Breast epithelium (tissue), 4 donors: Measurements from ENCODE around the gene RBBP5. TPM values are rescaled to one million over a fixed set of nuclear protein-coding genes. Genes with fewer than 3 reads are reported as not detected.

ENCODE experiments used
- DNase-seq, 2 donors: peaks; one replicate each; pipeline ENCODE4 v3.0.0-alpha.2; 2019; ENCODE audit warnings: low spot score in 2 of 2
- H3K27ac ChIP-seq, 2 donors: fragments of 200-600 bp; sonication (generic) in 1 of 2; one replicate each; pipeline ENCODE4 v1.5.1; 2016 to 2019; ENCODE audit warnings: mild to moderate bottlenecking in 1 of 2
- H3K27me3 ChIP-seq, 2 donors: fragments of 200-600 bp; sonication (generic) in 1 of 2; one replicate each; pipeline versions ENCODE4 v1.5.1 to v1.6.0; 2017 to 2019; ENCODE audit warnings: control low read depth in 1 of 2, mild to moderate bottlenecking in 1 of 2
- H3K36me3 ChIP-seq: fragments of 200-600 bp; one replicate; pipeline ENCODE4 v1.5.1; 2019
- H3K4me1 ChIP-seq, 2 donors: fragments of 200-600 bp; sonication (generic); one replicate each; pipeline ENCODE4 v1.5.1; 2016 to 2019; ENCODE audit warnings: control low read depth in 1 of 2
- H3K4me3 ChIP-seq, 3 donors: fragments of 200-600 bp; sonication (generic); 1 replicate in 2 of 3; 2 replicates in 1 of 3; pipeline ENCODE4 v1.5.1; 2016 to 2019; ENCODE audit warnings: mild to moderate bottlenecking in 3 of 3, moderate library complexity in 2 of 3
- H3K9me3 ChIP-seq, 2 donors: fragments of 200-600 bp; sonication (generic) in 1 of 2; one replicate each; pipeline ENCODE4 v1.5.1; 2016 to 2019; ENCODE audit warnings: control low read depth in 1 of 2
- POLR2A ChIP-seq: fragments of 450-650 bp; IDR thresholded peaks from one replicate; pipeline ENCODE4 v1.6.1; 2016; ENCODE audit warnings: antibody characterized with exemption, mild to moderate bottlenecking, moderate library complexity
- POLR2AphosphoS5 ChIP-seq, 3 donors: sonication (generic); formaldehyde crosslinking; IDR thresholded peaks; one replicate each; pipeline ENCODE4 v1.6.1; 2017; ENCODE audit warnings: antibody characterized with exemption in 3 of 3
- intact Hi-C: fragments of 100-400 bp; cut with DNase I; formaldehyde crosslinking; loops from one replicate; pipeline ENCODE4 v1.15.1; 2023; ENCODE audit warnings: low total_unique reads
- total RNA-seq, 3 donors: library from RNA; depleted of rRNA; stranded (reverse); fragments of >200 nt; gene quantifications; one replicate each; pipeline ENCODE4 v1.1.0, GENCODE V29; 2016
- TF ChIP-seq, protein P1 (sequence below), 3 donors: fragments of 450-650 bp; IDR thresholded peaks; one replicate each; pipeline ENCODE4 v1.5.1; 2016 to 2017; ENCODE audit warnings: antibody characterized with exemption in 3 of 3, mild to moderate bottlenecking in 3 of 3, moderate library complexity in 3 of 3

Gene RBBP5, protein sequence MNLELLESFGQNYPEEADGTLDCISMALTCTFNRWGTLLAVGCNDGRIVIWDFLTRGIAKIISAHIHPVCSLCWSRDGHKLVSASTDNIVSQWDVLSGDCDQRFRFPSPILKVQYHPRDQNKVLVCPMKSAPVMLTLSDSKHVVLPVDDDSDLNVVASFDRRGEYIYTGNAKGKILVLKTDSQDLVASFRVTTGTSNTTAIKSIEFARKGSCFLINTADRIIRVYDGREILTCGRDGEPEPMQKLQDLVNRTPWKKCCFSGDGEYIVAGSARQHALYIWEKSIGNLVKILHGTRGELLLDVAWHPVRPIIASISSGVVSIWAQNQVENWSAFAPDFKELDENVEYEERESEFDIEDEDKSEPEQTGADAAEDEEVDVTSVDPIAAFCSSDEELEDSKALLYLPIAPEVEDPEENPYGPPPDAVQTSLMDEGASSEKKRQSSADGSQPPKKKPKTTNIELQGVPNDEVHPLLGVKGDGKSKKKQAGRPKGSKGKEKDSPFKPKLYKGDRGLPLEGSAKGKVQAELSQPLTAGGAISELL
- total RNA-seq = 10 to 100 TPM; 15.7 to 25.5 (median 15.8) TPM

DNA sequence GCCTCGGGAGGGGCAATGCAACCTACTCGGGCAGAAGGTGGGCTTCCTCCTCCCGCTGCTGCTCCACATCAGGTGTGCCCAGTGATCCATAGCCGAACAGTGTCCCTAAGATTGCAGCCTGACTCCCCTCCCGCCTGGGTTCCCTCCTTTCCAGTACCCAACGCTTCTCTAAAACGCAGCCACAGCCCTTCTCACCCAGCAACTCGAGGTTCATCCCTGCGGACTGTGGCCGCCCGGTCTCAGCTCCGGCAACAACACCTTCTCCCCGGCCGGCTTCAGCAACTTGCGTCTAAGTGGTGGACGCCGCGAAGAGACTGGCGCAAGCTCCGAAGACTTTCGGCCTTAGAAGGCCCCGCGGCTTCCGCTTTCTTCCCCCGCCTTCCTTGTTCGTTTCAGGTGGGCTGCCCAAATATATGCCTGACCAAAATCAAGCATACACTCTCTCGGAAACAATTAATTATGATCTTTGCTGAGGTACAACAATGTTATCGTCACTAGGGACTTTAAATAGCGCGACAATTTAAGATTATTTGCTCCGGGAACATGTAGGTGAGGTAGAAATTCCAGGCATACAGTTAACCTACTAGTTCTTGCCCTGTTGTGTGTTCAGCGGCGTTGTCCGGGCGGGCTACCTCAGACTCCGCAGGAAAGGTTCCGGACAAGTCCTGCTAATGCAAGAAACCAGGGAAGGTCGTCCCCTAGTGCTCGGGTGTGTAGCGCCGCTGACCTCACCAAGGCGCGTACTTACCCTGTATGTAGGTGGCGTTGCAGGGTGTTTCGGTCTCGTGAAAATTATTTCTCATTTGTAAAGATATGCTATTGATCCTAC lies at the start of gene RBBP5:
TSS of gene RBBP5 (minus strand) at position 319 of the 829 bp plus-strand sequence. CDS start at position 214, 105 bp downstream.
- Histone ChIP-seq H3K27ac (peak within 1 kb of the TSS; percentile 96 to 97), H3K9me3 (no peaks in the 10 kb centered on the region), H3K4me3 (peak within 1 kb of the TSS; percentile 85 to 97 (median 89)), H3K27me3 (no peaks in the 10 kb centered on the region), H3K4me1 (peaks cover 0 to 8% of the 10 kb centered on the region in 2 donors), H3K36me3 (no peaks in the 10 kb centered on the region)
- TF ChIP-seq POLR2A = peak; percentile 60
- TF ChIP-seq, protein P1, sequence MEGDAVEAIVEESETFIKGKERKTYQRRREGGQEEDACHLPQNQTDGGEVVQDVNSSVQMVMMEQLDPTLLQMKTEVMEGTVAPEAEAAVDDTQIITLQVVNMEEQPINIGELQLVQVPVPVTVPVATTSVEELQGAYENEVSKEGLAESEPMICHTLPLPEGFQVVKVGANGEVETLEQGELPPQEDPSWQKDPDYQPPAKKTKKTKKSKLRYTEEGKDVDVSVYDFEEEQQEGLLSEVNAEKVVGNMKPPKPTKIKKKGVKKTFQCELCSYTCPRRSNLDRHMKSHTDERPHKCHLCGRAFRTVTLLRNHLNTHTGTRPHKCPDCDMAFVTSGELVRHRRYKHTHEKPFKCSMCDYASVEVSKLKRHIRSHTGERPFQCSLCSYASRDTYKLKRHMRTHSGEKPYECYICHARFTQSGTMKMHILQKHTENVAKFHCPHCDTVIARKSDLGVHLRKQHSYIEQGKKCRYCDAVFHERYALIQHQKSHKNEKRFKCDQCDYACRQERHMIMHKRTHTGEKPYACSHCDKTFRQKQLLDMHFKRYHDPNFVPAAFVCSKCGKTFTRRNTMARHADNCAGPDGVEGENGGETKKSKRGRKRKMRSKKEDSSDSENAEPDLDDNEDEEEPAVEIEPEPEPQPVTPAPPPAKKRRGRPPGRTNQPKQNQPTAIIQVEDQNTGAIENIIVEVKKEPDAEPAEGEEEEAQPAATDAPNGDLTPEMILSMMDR (IDR thresholded peaks at IDR 0.05) = peak in 2 of 3 donors; percentile 53 to 67
- TF ChIP-seq POLR2AphosphoS5 (IDR thresholded peaks at IDR 0.05) = peak; percentile 87 to 93 (median 90)
- DNase-seq = peak; percentile 93 to 94
- intact Hi-C loops = no loop called here

DNA sequence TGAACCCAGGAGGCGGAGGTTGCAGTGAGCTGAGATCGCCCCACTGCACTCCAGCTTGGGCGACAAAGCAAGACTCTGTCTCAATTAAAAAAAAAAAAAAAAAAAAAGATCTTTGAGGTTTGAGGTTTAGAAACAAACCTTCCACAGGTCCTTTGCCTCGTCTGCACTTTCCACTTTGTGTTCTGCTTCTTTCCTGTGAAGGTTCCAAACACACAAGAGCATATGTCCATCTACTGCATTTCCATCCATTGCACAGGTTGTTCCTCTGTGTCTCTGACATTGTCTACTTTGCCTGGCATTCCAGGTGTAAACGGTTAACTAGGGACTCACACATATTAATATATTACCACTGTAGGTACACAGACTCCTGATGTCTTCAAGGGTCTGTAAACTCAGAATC lies 49.6 kb upstream of the RBBP5 start:
- H3K4me3 ChIP-seq = no peak overlapping the region
- H3K9me3 ChIP-seq = no peaks in the 10 kb centered on the region
- no peaks in the 10 kb centered on the region for H3K36me3 ChIP-seq
- DNase-seq = no peak
- intact Hi-C loops = no loop called here
- TF ChIP-seq, protein P1 (IDR thresholded peaks at IDR 0.05) = no peak
- no peak for TF ChIP-seq POLR2AphosphoS5 (IDR thresholded peaks at IDR 0.05)
- TF ChIP-seq POLR2A = no peak
- H3K4me1 ChIP-seq = no peaks in the 10 kb centered on the region
- no peaks in the 10 kb centered on the region for H3K27me3 ChIP-seq
- H3K27ac ChIP-seq = no peak overlapping the region

DNA sequence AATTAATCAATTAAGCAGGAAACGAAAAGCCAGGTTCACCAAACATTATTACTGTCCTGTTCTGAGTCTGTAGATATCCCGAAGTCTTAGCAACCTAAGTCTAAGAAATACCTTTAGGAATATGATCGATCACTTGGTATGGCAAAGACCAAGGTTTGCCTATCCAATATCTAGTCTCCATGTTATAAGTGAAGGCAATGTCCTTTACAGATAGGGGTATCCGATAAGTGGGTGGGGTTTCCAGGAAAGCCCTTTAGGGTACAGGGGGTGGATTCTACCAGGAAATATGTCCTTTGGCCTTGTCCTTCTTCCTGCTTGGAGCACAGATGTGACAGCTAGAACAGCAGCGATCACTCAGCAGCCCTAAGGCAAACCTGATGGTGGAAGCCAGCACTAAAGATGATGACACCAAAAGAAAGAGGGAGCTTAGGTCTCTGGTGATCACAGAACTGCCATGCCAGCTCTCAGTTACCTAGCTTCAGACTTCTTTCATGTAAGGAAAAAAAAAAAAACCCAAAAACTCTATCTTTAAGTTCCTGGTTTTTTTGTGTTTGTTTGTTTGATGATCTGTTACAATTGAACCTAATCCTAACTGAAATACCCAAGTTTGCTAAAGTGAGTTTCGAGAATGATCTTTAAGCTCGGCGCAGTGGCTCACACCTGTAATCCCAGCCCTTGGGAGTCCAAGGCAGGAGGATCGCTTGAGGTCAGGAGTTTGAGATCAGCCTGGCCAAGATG lies 48.9 kb upstream of the RBBP5 start:
- Histone ChIP-seq H3K9me3 (no peaks in the 10 kb centered on the region), H3K27me3 (no peaks in the 10 kb centered on the region), H3K4me3 (no peak overlapping the region), H3K36me3 (no peaks in the 10 kb centered on the region), H3K4me1 (no peaks in the 10 kb centered on the region), H3K27ac (no peak overlapping the region)
- TF ChIP-seq, protein P1 (IDR thresholded peaks at IDR 0.05) = no peak
- no peak for TF ChIP-seq POLR2A
- no peak for TF ChIP-seq POLR2AphosphoS5 (IDR thresholded peaks at IDR 0.05)
- DNase-seq = no peak
- intact Hi-C loops = no loop called here

DNA sequence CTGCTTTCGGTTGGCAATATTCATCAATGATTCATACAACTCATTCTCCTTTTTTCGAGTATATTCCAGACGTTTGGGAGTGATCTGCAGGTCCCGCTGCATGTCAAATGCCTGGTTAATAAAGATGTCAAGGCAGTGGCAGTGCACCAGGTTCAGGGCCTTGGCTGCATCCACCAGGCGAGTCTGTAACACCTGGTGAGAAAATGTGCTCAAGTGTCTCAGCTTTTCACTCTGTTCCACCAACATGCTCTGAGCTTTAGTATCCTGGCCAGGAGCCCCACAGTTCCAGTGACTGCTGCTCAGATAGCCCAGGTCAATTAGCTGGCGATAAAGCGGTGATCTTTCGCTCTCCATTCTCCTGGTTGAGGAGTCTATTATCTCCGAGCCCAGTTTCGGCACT lies 47.5 kb upstream of the RBBP5 start:
- Histone ChIP-seq H3K27me3 (no peaks in the 10 kb centered on the region), H3K27ac (no peak overlapping the region), H3K4me3 (no peak overlapping the region), H3K9me3 (no peaks in the 10 kb centered on the region), H3K36me3 (no peaks in the 10 kb centered on the region), H3K4me1 (no peaks in the 10 kb centered on the region)
- DNase-seq = no peak
- intact Hi-C loops = no loop called here
- TF ChIP-seq POLR2A (no peak), POLR2AphosphoS5 (IDR thresholded peaks at IDR 0.05) (no peak)
- TF ChIP-seq, protein P1 (IDR thresholded peaks at IDR 0.05) = no peak
